Neuronal stem cell (in vitro differentiated cells): Measurements from ENCODE around the gene TUSC7.

Source experiments
- DNase-seq: peaks from one replicate; pipeline ENCODE4 v3.0.0-alpha.2; 2013; ENCODE audit warnings: low spot score
- H2AFZ ChIP-seq: one replicate; pipeline ENCODE4 v1.6.1; 2013; ENCODE audit warnings: mild to moderate bottlenecking, low read length, inconsistent platforms
- H2AK5ac ChIP-seq: 2 replicates; pipeline ENCODE4 v1.6.1; 2013; ENCODE audit warnings: low read depth, mild to moderate bottlenecking, inconsistent platforms, low read length, moderate library complexity, mixed read lengths
- H2BK120ac ChIP-seq: 2 replicates; pipeline ENCODE4 v1.6.1; 2013; ENCODE audit warnings: low read depth, mild to moderate bottlenecking, inconsistent platforms, low read length, moderate library complexity, mixed read lengths
- H2BK12ac ChIP-seq: one replicate; pipeline ENCODE4 v1.6.1; 2013; ENCODE audit warnings: low read length, inconsistent platforms
- H2BK15ac ChIP-seq: 2 replicates; pipeline ENCODE4 v1.6.1; 2013; ENCODE audit warnings: mild to moderate bottlenecking, low read length, inconsistent platforms, mixed read lengths
- H2BK5ac ChIP-seq: one replicate; pipeline ENCODE4 v1.6.1; 2013; ENCODE audit warnings: inconsistent platforms, mild to moderate bottlenecking, low read length, moderate library complexity
- H3K14ac ChIP-seq: one replicate; pipeline ENCODE4 v1.6.1; 2013; ENCODE audit warnings: low read length, inconsistent platforms
- H3K18ac ChIP-seq: 2 replicates; pipeline ENCODE4 v1.6.1; 2013; ENCODE audit warnings: low read length, inconsistent platforms
- H3K23ac ChIP-seq: 2 replicates; pipeline ENCODE4 v1.6.1; 2013; ENCODE audit warnings: low read depth, mild to moderate bottlenecking, mixed read lengths, low read length, inconsistent platforms; ENCODE audit not compliant: poor library complexity
- H3K27ac ChIP-seq: replicated peaks from 3 replicates; pipeline ENCODE4 v1.5.1; 2013; ENCODE audit warnings: low read length, inconsistent platforms
- H3K27me3 ChIP-seq, 3 experiments: 2 replicates each; pipeline ENCODE4 v1.6.1; 2013; ENCODE audit warnings: low read length in 3 of 3, mild to moderate bottlenecking in 2 of 3, inconsistent platforms in 1 of 3, low read depth in 1 of 3, mixed read lengths in 1 of 3, moderate library complexity in 1 of 3; ENCODE audit not compliant: control insufficient read depth in 3 of 3, insufficient read depth in 3 of 3
- H3K36me3 ChIP-seq, 2 donors: replicated peaks in 1 of 2; 2 replicates each; pipeline ENCODE4 v1.6.1; 2013; ENCODE audit warnings: low read length in 2 of 2; ENCODE audit not compliant: control insufficient read depth in 2 of 2, insufficient read depth in 2 of 2
- H3K4ac ChIP-seq: 2 replicates; pipeline ENCODE4 v1.6.1; 2013; ENCODE audit warnings: inconsistent platforms, mild to moderate bottlenecking, low read length, moderate library complexity
- H3K4me1 ChIP-seq, 2 donors: 1 replicate in 1 of 2; 2 replicates in 1 of 2; pipeline ENCODE4 v1.6.1; 2013; ENCODE audit warnings: low read length in 2 of 2, low read depth in 1 of 2; ENCODE audit not compliant: control insufficient read depth in 2 of 2, insufficient read depth in 1 of 2
- H3K4me2 ChIP-seq: one replicate; pipeline ENCODE4 v1.6.1; 2013; ENCODE audit warnings: mild to moderate bottlenecking, low read length, inconsistent platforms; ENCODE audit not compliant: insufficient read depth, poor library complexity, severe bottlenecking
- H3K4me3 ChIP-seq, 2 donors: 2 replicates each; pipeline ENCODE4 v1.5.1; 2013; ENCODE audit warnings: low read length in 2 of 2, mild to moderate bottlenecking in 2 of 2, inconsistent platforms in 1 of 2, moderate library complexity in 1 of 2
- H3K79me1 ChIP-seq: one replicate; pipeline ENCODE4 v1.6.1; 2013; ENCODE audit warnings: low read depth, mild to moderate bottlenecking, inconsistent platforms, low read length, moderate library complexity
- H3K9ac ChIP-seq: one replicate; pipeline ENCODE4 v1.6.1; 2013; ENCODE audit warnings: mild to moderate bottlenecking, low read depth, low read length, inconsistent platforms; ENCODE audit not compliant: poor library complexity
- H3K9me3 ChIP-seq, 2 donors: replicated peaks in 1 of 2; 2 replicates each; pipeline versions ENCODE3 to v1.6.1; 2013; ENCODE audit warnings: low read length in 2 of 2, mild to moderate bottlenecking in 2 of 2, inconsistent platforms in 1 of 2, low read depth in 1 of 2, mixed read lengths in 1 of 2, moderate library complexity in 1 of 2; ENCODE audit not compliant: control insufficient read depth in 2 of 2, insufficient read depth in 1 of 2
- H4K8ac ChIP-seq: one replicate; pipeline ENCODE4 v1.6.1; 2013; ENCODE audit warnings: low read depth, mild to moderate bottlenecking, inconsistent platforms, low read length, moderate library complexity
- H4K91ac ChIP-seq: one replicate; pipeline ENCODE4 v1.6.1; 2013; ENCODE audit warnings: low read length, low read depth, mild to moderate bottlenecking, inconsistent platforms; ENCODE audit not compliant: poor library complexity
- WGBS, 2 donors: extraction: QIAGEN DNeasy Blood & Tissue Kit; methylation state at CpG; one replicate each; pipeline ENCODE4 v1.1.7; 2013; ENCODE audit warnings: missing lambda C conversion rate in 2 of 2, mixed read lengths in 1 of 2; ENCODE audit not compliant: insufficient read length in 2 of 2, insufficient replicate concordance in 1 of 2; ENCODE audit errors: extremely low coverage in 2 of 2; 5-methylcytosine and 5-hydroxymethylcytosine counted together

TUSC7 gene

DNA sequence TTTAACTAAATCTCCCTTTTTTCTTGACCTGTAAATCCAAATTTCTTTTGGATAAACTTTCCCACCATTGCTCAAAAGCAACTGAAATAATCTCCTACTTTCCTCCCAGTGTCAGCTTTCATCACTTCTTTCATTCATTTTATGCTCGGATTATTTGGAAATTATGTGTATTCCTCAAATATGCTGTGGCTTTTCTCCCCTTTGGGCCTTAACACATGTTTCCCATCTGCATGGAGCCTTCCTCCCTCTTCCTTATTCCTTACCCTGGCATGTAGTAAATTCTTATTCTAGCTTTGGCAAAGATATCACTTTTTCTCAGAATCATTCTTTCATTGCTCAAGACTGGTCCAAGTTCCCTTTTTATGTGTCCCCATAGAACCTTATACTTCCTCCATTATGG, 41.8 kb upstream of the TUSC7 start:
- Histone ChIP-seq H3K27me3 (no peaks in the 10 kb centered on the region), H2BK12ac (no peak overlapping the region), H3K18ac (no peak overlapping the region), H3K9ac (no peak overlapping the region), H3K4me1 (peaks cover 0 to 5% of the 10 kb centered on the region in 2 donors), H4K91ac (no peak overlapping the region), H2BK15ac (no peak overlapping the region), H3K36me3 (no peaks in the 10 kb centered on the region), H3K4me3 (no peak overlapping the region), H3K27ac (no peak overlapping the region), H2AFZ (no peak overlapping the region), H4K8ac (no peak overlapping the region), H3K14ac (no peak overlapping the region), H2BK5ac (no peak overlapping the region), H3K9me3 (no peaks in the 10 kb centered on the region), H3K4ac (no peak overlapping the region), H3K79me1 (no peaks in the 10 kb centered on the region), H2AK5ac (no peak overlapping the region), H3K23ac (no peak overlapping the region), H2BK120ac (no peak overlapping the region), H3K4me2 (no peak overlapping the region)
- no peak for DNase-seq
- no CpG with 5 or more reads among the region's 1 CpG for WGBS, 2 donors

DNA sequence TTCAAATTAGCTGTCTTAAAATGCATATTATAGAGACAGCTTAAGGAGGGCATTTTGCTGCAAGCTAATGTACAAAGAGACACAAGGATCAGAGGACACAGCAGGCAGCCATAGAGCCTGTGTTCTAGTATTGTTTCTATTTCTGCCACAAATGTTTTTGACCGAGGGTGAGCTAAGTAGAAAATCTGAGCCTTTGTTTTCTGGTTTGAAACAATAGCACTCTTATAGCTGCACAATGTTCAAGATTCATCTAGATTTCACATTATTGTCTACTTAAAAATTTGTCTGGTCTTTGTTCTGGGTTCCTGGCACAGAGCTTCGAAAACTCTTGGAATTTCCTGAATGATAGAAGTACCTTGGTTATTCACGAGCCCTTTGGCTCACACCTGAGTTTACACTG, 40.0 kb upstream of the TUSC7 start:
- no peak overlapping the region for H2BK120ac ChIP-seq
- no peak overlapping the region for H3K4me3 ChIP-seq
- H3K36me3 ChIP-seq = no peaks in the 10 kb centered on the region
- no peak overlapping the region for H4K91ac ChIP-seq
- H3K18ac ChIP-seq = no peak overlapping the region
- no peak overlapping the region for H2AFZ ChIP-seq
- H3K27me3 ChIP-seq = no peaks in the 10 kb centered on the region
- no peak for DNase-seq
- H3K9ac ChIP-seq = no peak overlapping the region
- no peak overlapping the region for H3K4me2 ChIP-seq
- no peak overlapping the region for H3K27ac ChIP-seq
- no peaks in the 10 kb centered on the region for H3K9me3 ChIP-seq
- no peak overlapping the region for H2BK12ac ChIP-seq
- no peak overlapping the region for H3K23ac ChIP-seq
- H3K14ac ChIP-seq = no peak overlapping the region
- H3K79me1 ChIP-seq = no peaks in the 10 kb centered on the region
- no peak overlapping the region for H2AK5ac ChIP-seq
- H4K8ac ChIP-seq = no peak overlapping the region
- WGBS, 2 donors = no CpG with 5 or more reads among the region's 3 CpGs
- H2BK15ac ChIP-seq = no peak overlapping the region
- H3K4ac ChIP-seq = no peak overlapping the region
- H2BK5ac ChIP-seq = no peak overlapping the region
- H3K4me1 ChIP-seq = peaks cover 0 to 3% of the 10 kb centered on the region in 2 donors

DNA sequence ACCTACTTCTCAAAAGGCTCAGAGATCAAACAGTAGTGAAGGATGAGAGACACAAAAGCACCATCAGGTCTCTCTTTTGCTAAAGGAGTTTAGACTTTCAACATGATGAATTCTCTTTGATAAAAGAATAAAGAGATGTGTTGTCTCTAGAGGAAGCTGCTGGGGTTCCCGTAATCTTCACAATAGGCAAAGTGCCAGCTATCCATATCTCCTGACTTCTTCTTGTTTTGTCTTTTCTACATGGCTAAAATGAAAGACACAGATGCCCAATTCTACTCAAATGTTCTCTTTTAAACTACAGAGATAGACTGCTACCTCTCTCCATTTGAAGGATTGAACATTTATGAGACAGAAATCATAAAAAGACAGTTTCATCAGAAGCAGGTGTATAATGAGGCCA, 38.4 kb upstream of the TUSC7 start:
- Histone ChIP-seq H3K4ac (no peak overlapping the region), H3K4me2 (no peak overlapping the region), H2BK12ac (no peak overlapping the region), H3K36me3 (no peaks in the 10 kb centered on the region), H2AK5ac (no peak overlapping the region), H4K8ac (no peak overlapping the region), H3K79me1 (no peaks in the 10 kb centered on the region), H3K4me1 (peaks cover 0 to 3% of the 10 kb centered on the region in 2 donors), H2BK5ac (no peak overlapping the region), H3K23ac (no peak overlapping the region), H2AFZ (no peak overlapping the region), H3K18ac (no peak overlapping the region), H3K14ac (no peak overlapping the region), H3K27ac (no peak overlapping the region), H4K91ac (no peak overlapping the region), H3K4me3 (no peak overlapping the region), H2BK120ac (no peak overlapping the region), H2BK15ac (no peak overlapping the region), H3K9me3 (no peaks in the 10 kb centered on the region), H3K27me3 (no peaks in the 10 kb centered on the region), H3K9ac (no peak overlapping the region)
- no CpG with 5 or more reads among the region's 1 CpG for WGBS, 2 donors
- no peak for DNase-seq

DNA sequence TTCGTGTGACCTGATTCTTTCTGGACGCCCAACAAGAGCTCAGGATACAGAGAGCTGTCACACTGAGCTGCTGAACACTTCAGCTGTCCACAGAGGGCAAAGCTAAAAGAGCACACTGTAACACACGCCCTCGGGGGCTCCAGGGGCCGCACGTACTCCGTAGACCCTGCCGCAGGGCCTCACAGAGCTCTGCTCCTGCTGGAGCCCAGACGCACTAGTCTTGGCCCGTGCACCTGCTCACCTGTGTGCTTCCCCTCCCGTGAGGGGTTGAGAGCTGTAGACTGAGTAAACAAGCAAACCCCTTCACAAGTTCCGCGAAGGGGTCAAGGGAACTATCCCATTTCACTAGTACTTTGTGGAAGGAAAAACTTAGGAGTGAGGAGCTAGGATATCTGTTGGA, 30.7 kb upstream of the TUSC7 start:
- no peaks in the 10 kb centered on the region for H3K36me3 ChIP-seq
- no peaks in the 10 kb centered on the region for H3K4me1 ChIP-seq
- no peak overlapping the region for H3K4me2 ChIP-seq
- no peaks in the 10 kb centered on the region for H3K27me3 ChIP-seq
- no peaks in the 10 kb centered on the region for H3K9me3 ChIP-seq
- H3K27ac ChIP-seq = no peak overlapping the region
- no peak overlapping the region for H2BK12ac ChIP-seq
- H3K4ac ChIP-seq = no peak overlapping the region
- no peak overlapping the region for H2BK15ac ChIP-seq
- H2BK5ac ChIP-seq = no peak overlapping the region
- no peak overlapping the region for H4K91ac ChIP-seq
- H3K79me1 ChIP-seq = no peaks in the 10 kb centered on the region
- no peak for DNase-seq
- no peak overlapping the region for H3K14ac ChIP-seq
- H3K23ac ChIP-seq = no peak overlapping the region
- no peak overlapping the region for H3K4me3 ChIP-seq
- no peak overlapping the region for H2BK120ac ChIP-seq
- H2AFZ ChIP-seq = no peak overlapping the region
- WGBS, 2 donors = no CpG with 5 or more reads among the region's 13 CpGs
- H2AK5ac ChIP-seq = no peak overlapping the region
- H3K9ac ChIP-seq = no peak overlapping the region
- H4K8ac ChIP-seq = no peak overlapping the region
- H3K18ac ChIP-seq = no peak overlapping the region
